H9 (cell line): ENCODE measurements around the gene ZMAT5. TPM values are rescaled to one million over a fixed set of nuclear protein-coding genes. Genes with fewer than 3 reads are reported as not detected.

Experiments used
- DNase-seq: peaks from one replicate; pipeline ENCODE4 v3.0.0-alpha.2; 2017
- H2AFZ ChIP-seq: one replicate; pipeline ENCODE4 v1.6.1; 2013; ENCODE audit warnings: mild to moderate bottlenecking, low read length, control low read depth, moderate library complexity
- H2AK5ac ChIP-seq: 2 replicates; pipeline ENCODE4 v1.6.1; 2013; ENCODE audit warnings: low read length, control low read depth, mixed read lengths; ENCODE audit not compliant: insufficient read length
- H2BK120ac ChIP-seq: one replicate; pipeline ENCODE4 v1.6.1; 2013; ENCODE audit warnings: low read depth, mild to moderate bottlenecking, low read length, control low read depth, inconsistent platforms; ENCODE audit not compliant: poor library complexity, severe bottlenecking
- H2BK12ac ChIP-seq: 2 replicates; pipeline ENCODE4 v1.6.1; 2013; ENCODE audit warnings: low read length, control low read depth, mixed read lengths, low read depth; ENCODE audit not compliant: insufficient read length
- H2BK15ac ChIP-seq: 2 replicates; pipeline ENCODE4 v1.6.1; 2013; ENCODE audit warnings: low read depth, low read length, control low read depth
- H2BK20ac ChIP-seq: one replicate; pipeline ENCODE4 v1.6.1; 2013; ENCODE audit warnings: low read depth, mild to moderate bottlenecking, low read length, control low read depth, inconsistent platforms; ENCODE audit not compliant: poor library complexity, severe bottlenecking
- H2BK5ac ChIP-seq: 2 replicates; pipeline ENCODE4 v1.6.1; 2013; ENCODE audit warnings: low read length, control low read depth, mixed read lengths; ENCODE audit not compliant: insufficient read length
- H3K14ac ChIP-seq: 2 replicates; pipeline ENCODE4 v1.6.1; 2013; ENCODE audit warnings: low read length, control low read depth; ENCODE audit not compliant: insufficient read depth
- H3K18ac ChIP-seq: 2 replicates; pipeline ENCODE4 v1.6.1; 2013; ENCODE audit warnings: low read depth, mild to moderate bottlenecking, mixed read lengths, low read length, control low read depth; ENCODE audit not compliant: insufficient read length
- H3K23ac ChIP-seq: 2 replicates; pipeline ENCODE4 v1.6.1; 2013; ENCODE audit warnings: low read length, control low read depth, mixed read lengths, low read depth; ENCODE audit not compliant: insufficient read length
- H3K23me2 ChIP-seq: 2 replicates; pipeline ENCODE4 v1.6.1; 2013; ENCODE audit warnings: low read depth, mild to moderate bottlenecking, mixed read lengths, low read length, control low read depth; ENCODE audit not compliant: insufficient read length, poor library complexity, severe bottlenecking
- H3K27ac ChIP-seq: 2 replicates; pipeline ENCODE4 v1.5.1; 2013; ENCODE audit warnings: low read length, control low read depth, mixed read lengths, low read depth; ENCODE audit not compliant: insufficient read length
- H3K27me3 ChIP-seq: 2 replicates; pipeline ENCODE4 v1.6.1; 2013; ENCODE audit warnings: low read length, control low read depth, inconsistent platforms; ENCODE audit not compliant: insufficient read depth
- H3K4ac ChIP-seq: 2 replicates; pipeline ENCODE4 v1.6.1; 2013; ENCODE audit warnings: low read depth, mild to moderate bottlenecking, control low read depth, inconsistent platforms, low read length, moderate library complexity
- H3K4me1 ChIP-seq: 2 replicates; pipeline ENCODE4 v1.6.1; 2013; ENCODE audit warnings: low read length, control low read depth, inconsistent platforms; ENCODE audit not compliant: insufficient read depth
- H3K4me2 ChIP-seq: 2 replicates; pipeline ENCODE4 v1.6.1; 2013; ENCODE audit warnings: low read length, control low read depth, mixed read lengths; ENCODE audit not compliant: insufficient read length, insufficient read depth
- H3K56ac ChIP-seq: 2 replicates; pipeline ENCODE4 v1.6.1; 2013; ENCODE audit warnings: low read depth, mild to moderate bottlenecking, mixed read lengths, low read length, control low read depth; ENCODE audit not compliant: insufficient read length
- H3K79me1 ChIP-seq: 2 replicates; pipeline ENCODE4 v1.6.1; 2013; ENCODE audit warnings: low read depth, mild to moderate bottlenecking, moderate library complexity, low read length, control low read depth, inconsistent platforms; ENCODE audit not compliant: insufficient read depth, poor library complexity, severe bottlenecking
- H3K79me2 ChIP-seq: 2 replicates; pipeline ENCODE4 v1.6.1; 2013; ENCODE audit warnings: low read length, control low read depth, inconsistent platforms; ENCODE audit not compliant: insufficient read depth
- H3K9ac ChIP-seq: 2 replicates; pipeline ENCODE4 v1.6.1; 2013; ENCODE audit warnings: low read length, control low read depth, mixed read lengths; ENCODE audit not compliant: insufficient read length; ENCODE audit errors: extremely low read depth
- H3K9me3 ChIP-seq: one replicate; pipeline ENCODE4 v1.6.1; 2013; ENCODE audit warnings: low read depth, low read length, inconsistent platforms; ENCODE audit not compliant: control insufficient read depth
- H3T11ph ChIP-seq: one replicate; pipeline ENCODE4 v1.6.1; 2013; ENCODE audit warnings: mild to moderate bottlenecking, low read length, control low read depth, inconsistent platforms
- H4K20me1 ChIP-seq: one replicate; pipeline ENCODE4 v1.6.1; 2013; ENCODE audit not compliant: control insufficient read depth, insufficient read length, insufficient read depth
- H4K5ac ChIP-seq: 2 replicates; pipeline ENCODE4 v1.6.1; 2013; ENCODE audit warnings: low read depth, mild to moderate bottlenecking, mixed read lengths, low read length, control low read depth; ENCODE audit not compliant: insufficient read length
- H4K8ac ChIP-seq: replicated peaks from 2 replicates; pipeline ENCODE4 v1.6.1; 2013; ENCODE audit warnings: low read length, control low read depth, mixed read lengths, low read depth; ENCODE audit not compliant: insufficient read length
- H4K91ac ChIP-seq: 2 replicates; pipeline ENCODE4 v1.6.1; 2013; ENCODE audit warnings: low read depth, mild to moderate bottlenecking, moderate library complexity, mixed read lengths, low read length, control low read depth; ENCODE audit not compliant: insufficient read length
- H3K27ac Mint-ChIP-seq, 3 experiments: 2 replicates in 2 of 3; 3 replicates in 1 of 3; pipeline ENCODE4 v1.8.0; 2020 to 2021; ENCODE audit warnings: mixed read lengths in 3 of 3, mild to moderate bottlenecking in 1 of 3, moderate library complexity in 1 of 3
- H3K27me3 Mint-ChIP-seq: 2 replicates; pipeline ENCODE4 v1.8.0; 2021; ENCODE audit warnings: low read depth, mild to moderate bottlenecking, moderate library complexity, mixed read lengths
- H3K36me3 Mint-ChIP-seq, 3 experiments: 2 replicates in 2 of 3; 3 replicates in 1 of 3; pipeline ENCODE4 v1.8.0; 2020 to 2021; ENCODE audit warnings: low read depth in 3 of 3, mixed read lengths in 3 of 3; ENCODE audit not compliant: insufficient read depth in 1 of 3
- H3K4me1 Mint-ChIP-seq, 2 experiments: 2 replicates each; pipeline ENCODE4 v1.8.0; 2020; ENCODE audit warnings: mixed read lengths in 2 of 2
- H3K4me3 Mint-ChIP-seq, 2 experiments: 2 replicates in 1 of 2; 3 replicates in 1 of 2; pipeline ENCODE4 v1.8.0; 2020 to 2021; ENCODE audit warnings: mild to moderate bottlenecking in 2 of 2, mixed read lengths in 2 of 2, moderate library complexity in 1 of 2
- H3K9me3 Mint-ChIP-seq, 2 experiments: 2 replicates in 1 of 2; 3 replicates in 1 of 2; pipeline ENCODE4 v1.8.0; 2020; ENCODE audit warnings: mild to moderate bottlenecking in 2 of 2, mixed read lengths in 2 of 2, moderate library complexity in 1 of 2
- CTCF ChIP-seq: fragments of 200-600 bp; sonication (generic); conservative IDR thresholded peaks from 3 replicates; pipeline ENCODE4 v1.8.0; 2021; ENCODE audit warnings: antibody characterized with exemption, mild to moderate bottlenecking
- WGBS: extraction: QIAGEN DNeasy Blood & Tissue Kit; methylation state at CpG from one replicate; pipeline ENCODE4 v1.1.7; 2013; ENCODE audit warnings: missing lambda C conversion rate, low lambda C conversion rate, mixed read lengths; ENCODE audit not compliant: insufficient read length; ENCODE audit errors: extremely low coverage; 5-methylcytosine and 5-hydroxymethylcytosine counted together
- total RNA-seq: library from RNA; stranded (reverse); gene quantifications from 2 replicates; pipeline ENCODE4 v1.2.1, GENCODE V29; 2021

ZMAT5 gene
- total RNA-seq, 1 experiment from 2014 or later, result 13.9 TPM

- Histone ChIP-seq H3K4me2 (no peak overlapping the region), H3K9ac (no peak overlapping the region), H4K5ac (no peak overlapping the region), H3K79me2 (no peaks in the 10 kb centered on the region), H3K27me3 (peaks cover 24% of the 10 kb centered on the region; the same call in 1 of the 2 replicates), H2AFZ (no peak overlapping the region), H3T11ph (no peak overlapping the region), H3K4ac (no peak overlapping the region), H2BK5ac (no peak overlapping the region), H2AK5ac (no peak overlapping the region), H2BK120ac (no peak overlapping the region), H3K79me1 (no peaks in the 10 kb centered on the region), H2BK20ac (no peak overlapping the region), H3K23me2 (peaks cover 4% of the 10 kb centered on the region), H3K18ac (no peak overlapping the region), H2BK15ac (no peak overlapping the region), H4K20me1 (no peaks in the 10 kb centered on the region), H3K56ac (no peak overlapping the region), H3K14ac (no peak overlapping the region), H3K23ac (no peak overlapping the region), H3K9me3 (no peaks in the 10 kb centered on the region), H3K4me1 (no peaks in the 10 kb centered on the region), H4K91ac (no peak overlapping the region), H3K27ac (no peak overlapping the region), H2BK12ac (no peak overlapping the region), H4K8ac (no peak overlapping the region)
- H3K27ac Mint-ChIP-seq, result no peak overlapping the region
- no peak for TF ChIP-seq CTCF
- WGBS, result no CpG with 5 or more reads among the region's 16 CpGs
- H3K36me3 Mint-ChIP-seq, result no peaks in the 10 kb centered on the region; a peak in 1 of 7 replicates
- no peaks in the 10 kb centered on the region; a peak in 1 of 5 replicates for H3K9me3 Mint-ChIP-seq
- H3K4me3 Mint-ChIP-seq, result no peak overlapping the region
- peaks cover 11 to 18% of the 10 kb centered on the region in 2 experiments; a peak in 3 of 4 replicates for H3K4me1 Mint-ChIP-seq
- H3K27me3 Mint-ChIP-seq, result peaks cover 82% of the 10 kb centered on the region
- no peak for DNase-seq
These were observed 44.2 kb downstream of the ZMAT5 start for GRCh38 chr22:29722587-29722986.
